Panc1 (cell line): ENCODE results near the gene CAMSAP3.

Experiments
- CTCF ChIP-seq: fragments of 450-650 bp; IDR thresholded peaks from 2 replicates; pipeline ENCODE4 v1.5.1; 2017; ENCODE audit warnings: mild to moderate bottlenecking
- POLR2AphosphoS5 ChIP-seq: IDR thresholded peaks from 2 replicates; pipeline ENCODE4 v1.6.1; 2012; ENCODE audit warnings: mild to moderate bottlenecking, low read depth, low read length, moderate library complexity
- TCF7L2 ChIP-seq: IDR thresholded peaks from 2 replicates; pipeline ENCODE4 v1.6.1; 2011; ENCODE audit warnings: mild to moderate bottlenecking, low read depth, low read length, inconsistent platforms
- TF ChIP-seq, protein P1 (sequence below), 2 experiments: IDR thresholded peaks; 2 replicates each; pipeline ENCODE4 v1.6.1; 2011 to 2012; ENCODE audit warnings: low read depth in 2 of 2, control low read depth in 1 of 2, low read length in 1 of 2, mild to moderate bottlenecking in 1 of 2, moderate library complexity in 1 of 2; ENCODE audit not compliant: insufficient read depth in 1 of 2

GRCh38 chr19:7641290-7642276 lies 45.9 kb downstream of the CAMSAP3 start:
- TF ChIP-seq TCF7L2 = no peak
- TF ChIP-seq CTCF = no peak
- TF ChIP-seq, protein P1, sequence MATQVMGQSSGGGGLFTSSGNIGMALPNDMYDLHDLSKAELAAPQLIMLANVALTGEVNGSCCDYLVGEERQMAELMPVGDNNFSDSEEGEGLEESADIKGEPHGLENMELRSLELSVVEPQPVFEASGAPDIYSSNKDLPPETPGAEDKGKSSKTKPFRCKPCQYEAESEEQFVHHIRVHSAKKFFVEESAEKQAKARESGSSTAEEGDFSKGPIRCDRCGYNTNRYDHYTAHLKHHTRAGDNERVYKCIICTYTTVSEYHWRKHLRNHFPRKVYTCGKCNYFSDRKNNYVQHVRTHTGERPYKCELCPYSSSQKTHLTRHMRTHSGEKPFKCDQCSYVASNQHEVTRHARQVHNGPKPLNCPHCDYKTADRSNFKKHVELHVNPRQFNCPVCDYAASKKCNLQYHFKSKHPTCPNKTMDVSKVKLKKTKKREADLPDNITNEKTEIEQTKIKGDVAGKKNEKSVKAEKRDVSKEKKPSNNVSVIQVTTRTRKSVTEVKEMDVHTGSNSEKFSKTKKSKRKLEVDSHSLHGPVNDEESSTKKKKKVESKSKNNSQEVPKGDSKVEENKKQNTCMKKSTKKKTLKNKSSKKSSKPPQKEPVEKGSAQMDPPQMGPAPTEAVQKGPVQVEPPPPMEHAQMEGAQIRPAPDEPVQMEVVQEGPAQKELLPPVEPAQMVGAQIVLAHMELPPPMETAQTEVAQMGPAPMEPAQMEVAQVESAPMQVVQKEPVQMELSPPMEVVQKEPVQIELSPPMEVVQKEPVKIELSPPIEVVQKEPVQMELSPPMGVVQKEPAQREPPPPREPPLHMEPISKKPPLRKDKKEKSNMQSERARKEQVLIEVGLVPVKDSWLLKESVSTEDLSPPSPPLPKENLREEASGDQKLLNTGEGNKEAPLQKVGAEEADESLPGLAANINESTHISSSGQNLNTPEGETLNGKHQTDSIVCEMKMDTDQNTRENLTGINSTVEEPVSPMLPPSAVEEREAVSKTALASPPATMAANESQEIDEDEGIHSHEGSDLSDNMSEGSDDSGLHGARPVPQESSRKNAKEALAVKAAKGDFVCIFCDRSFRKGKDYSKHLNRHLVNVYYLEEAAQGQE (IDR thresholded peaks at IDR 0.05; ENCODE audit: insufficient read depth in 1 of 2, low read depth in 2 of 2, low read length in 1 of 2) = no peak
- no peak for TF ChIP-seq POLR2AphosphoS5
